CD4-positive, alpha-beta T cell treated with Interleukin-6 at 100 ng/mL for 8 hours (primary cell): ENCODE data around the gene RTL9.

ENCODE experiments used
- DNase-seq: peaks from one replicate; pipeline ENCODE4 v3.0.0-alpha.2; 2020; ENCODE audit warnings: mixed read lengths, low spot score

Gene RTL9

DNA sequence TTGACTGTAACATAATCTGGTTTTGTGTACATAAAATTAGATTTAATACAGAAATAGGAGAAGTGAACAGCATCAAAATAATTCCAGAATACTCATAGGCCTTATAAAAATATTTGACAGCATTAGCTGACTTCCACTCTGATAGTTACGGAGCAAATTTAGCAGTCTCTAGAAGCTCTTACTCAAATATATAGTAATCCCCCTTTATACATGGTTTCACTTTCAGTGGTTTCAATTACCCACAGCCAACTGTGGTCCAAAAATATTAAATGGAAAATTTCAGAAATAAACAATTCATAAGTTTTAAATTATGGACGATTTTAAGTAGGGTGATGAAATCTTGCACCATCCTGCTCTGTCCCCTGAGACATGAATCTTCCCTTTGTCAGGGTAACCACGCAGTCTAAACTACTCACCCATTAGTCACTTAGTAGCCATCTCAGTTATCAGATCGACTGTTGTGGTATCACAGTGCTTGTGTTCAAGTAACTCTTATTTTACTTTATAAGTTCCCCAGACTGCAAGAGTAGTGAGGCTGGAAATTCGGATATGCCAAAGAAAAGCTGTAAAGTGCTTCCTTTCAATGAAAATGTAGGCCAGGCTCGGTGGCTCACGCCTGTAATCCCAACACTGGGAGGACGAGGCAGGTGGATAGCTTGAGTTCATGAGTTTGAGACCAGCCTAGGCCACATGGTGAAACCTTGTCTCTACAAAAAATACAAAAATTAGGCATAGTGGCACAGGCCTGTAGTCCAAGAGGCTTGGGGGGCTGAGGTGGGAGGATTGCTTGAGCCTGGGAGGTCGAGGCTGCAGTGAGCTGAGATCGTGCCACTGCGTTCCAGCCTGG lies 17.2 kb upstream of the RTL9 start:
- no peak for DNase-seq

DNA sequence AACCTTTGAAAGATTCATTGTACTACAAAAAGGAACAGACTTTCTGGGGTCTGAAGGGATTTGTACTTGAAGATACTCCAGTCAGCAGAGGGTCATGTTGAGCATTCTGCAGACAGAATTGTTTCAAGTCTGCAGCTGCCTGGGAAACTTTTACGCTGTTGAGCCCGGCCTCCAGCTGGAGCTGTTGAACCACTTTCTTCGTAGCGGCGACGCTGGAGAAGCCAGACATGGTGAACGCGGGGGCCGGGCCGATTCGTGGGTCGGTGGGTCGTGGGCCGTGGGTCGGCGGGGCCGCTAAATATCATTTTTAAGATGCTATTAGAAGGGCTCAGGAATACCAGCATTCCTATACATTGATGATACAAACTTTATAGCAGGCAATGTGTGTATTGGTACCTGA lies 12.0 kb upstream of the RTL9 start:
- DNase-seq = no peak

DNA sequence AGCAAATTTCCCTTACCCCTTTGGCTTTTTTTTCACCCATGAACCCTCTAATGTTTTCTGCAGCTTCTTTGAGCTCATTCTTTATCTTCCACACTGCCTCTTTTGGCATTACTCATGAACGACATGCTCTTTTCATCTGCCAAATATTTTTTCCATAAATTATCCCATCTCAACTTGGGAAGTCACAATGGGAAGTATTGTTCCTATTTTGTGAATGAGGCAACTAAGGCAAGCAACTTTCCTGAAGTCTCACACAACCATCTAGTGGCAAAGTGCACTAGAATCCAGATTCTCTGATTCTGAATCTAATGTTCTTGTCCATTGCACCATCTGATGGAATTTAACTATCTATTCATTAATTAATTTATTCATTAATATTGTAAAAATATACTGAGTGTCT lies 625 bp downstream of the RTL9 start:
- no peak for DNase-seq

DNA sequence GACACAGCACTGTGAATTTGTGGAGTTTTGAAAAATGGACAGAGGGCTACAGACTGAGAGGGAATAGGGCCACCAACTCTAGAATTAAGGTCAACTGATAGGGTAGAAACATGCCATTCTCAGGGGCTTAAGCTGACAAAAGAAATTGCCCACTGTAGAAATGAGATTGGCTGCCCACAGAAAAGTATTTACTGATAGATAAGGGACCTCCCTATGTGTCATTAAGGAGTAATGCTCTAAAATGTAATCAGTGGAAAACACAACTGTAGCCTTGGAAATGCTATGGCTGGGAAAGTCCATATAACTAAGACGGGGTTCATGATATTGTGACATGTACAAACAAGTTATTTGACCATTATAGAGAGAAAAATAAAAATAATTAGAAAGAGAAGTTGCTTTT lies 4.6 kb downstream of the RTL9 start:
- DNase-seq = no peak

DNA sequence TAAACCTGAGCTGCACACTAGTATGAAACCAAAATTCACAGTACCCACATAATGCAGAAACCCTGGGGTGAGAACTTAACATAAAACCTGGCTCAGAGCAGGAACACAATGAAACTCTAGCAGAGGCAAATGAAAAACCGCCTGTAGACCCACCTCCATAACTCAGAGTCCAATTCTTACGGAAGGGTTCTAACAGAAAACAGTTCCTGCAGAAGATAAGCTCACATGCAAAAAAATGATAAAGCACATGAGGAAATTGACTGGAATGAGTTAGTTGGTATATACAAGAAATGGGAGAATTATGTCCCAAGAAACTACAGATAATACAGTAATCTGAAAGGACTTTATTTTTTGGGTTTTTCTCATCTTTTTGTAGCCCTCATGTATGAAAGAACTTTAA lies 14.7 kb downstream of the RTL9 start:
- DNase-seq = no peak

DNA sequence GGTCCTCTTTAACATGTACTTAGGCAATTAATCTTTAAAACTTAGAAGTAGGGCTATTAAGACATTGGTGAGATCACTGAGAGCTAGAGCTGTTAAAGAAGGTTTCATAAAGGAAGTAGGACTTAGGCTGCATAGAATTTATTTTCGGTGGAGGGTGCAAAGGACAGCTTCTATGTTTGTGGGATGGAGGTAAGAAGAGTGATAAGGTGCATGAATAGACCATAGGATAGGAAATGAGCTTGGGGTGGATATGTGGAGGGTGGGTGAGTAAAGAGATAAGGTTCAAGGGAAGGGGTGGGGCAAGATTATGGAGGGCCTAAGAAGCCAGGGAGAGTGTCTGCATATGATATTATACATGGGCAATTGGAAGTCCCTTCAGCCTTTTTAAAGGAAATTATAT lies 15.9 kb downstream of the RTL9 start:
- no peak for DNase-seq

DNA sequence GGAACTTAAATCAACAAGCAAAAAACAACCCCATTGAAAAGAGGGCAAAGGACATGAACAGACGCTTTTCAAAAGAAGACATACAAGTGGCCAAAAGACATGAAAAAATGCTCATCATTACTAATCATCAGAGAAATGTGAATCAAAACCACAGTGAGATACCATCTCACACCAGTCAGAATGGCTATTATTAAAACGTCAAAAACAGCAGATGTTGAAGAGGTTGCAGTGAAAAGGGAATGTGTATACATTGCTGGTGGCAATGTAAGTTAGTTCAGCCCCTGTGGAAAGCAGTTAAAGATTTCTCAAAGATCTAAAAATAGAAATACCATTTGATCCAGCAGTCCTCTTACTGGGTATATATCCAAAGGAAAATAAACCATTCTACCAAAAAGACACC lies 22.6 kb downstream of the RTL9 start:
- no peak for DNase-seq

DNA sequence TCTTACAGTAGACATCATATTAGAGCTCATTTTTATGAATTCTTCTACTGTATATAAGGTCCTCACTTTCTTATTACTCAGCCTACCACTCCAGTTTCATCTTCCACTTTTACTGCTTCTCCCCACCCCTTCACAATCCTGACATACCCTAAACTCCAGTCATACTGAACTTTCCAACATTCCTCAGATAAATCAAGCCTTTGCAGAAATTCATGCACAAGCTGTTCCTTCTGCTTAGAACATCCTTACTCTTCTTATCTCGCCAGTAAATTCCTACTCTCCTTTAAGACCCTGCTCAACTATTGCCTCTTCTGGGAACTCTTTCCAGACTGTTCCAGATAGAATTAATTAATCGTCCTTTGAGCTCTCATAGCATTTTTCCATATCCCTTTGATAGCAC lies 24.8 kb downstream of the RTL9 start:
- no peak for DNase-seq

DNA sequence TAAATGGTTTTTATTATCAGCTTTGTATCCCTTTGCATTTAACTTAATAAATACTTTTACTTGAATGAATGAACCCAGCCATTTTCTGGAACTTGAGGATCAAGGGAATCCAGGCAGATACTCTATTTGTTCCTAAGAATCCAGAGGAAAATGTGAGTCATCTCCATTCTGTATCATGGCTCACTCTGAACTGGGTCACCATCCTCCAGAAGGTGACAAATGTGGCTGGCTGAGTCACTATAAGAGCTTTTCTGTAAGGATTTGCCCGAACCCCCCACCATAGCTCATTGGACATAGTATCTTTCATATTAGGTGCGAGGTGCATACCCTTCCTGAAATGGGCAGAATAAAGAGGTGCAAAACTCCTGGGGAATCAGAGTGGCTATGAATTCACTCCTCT lies 25.8 kb downstream of the RTL9 start:
- no peak for DNase-seq

DNA sequence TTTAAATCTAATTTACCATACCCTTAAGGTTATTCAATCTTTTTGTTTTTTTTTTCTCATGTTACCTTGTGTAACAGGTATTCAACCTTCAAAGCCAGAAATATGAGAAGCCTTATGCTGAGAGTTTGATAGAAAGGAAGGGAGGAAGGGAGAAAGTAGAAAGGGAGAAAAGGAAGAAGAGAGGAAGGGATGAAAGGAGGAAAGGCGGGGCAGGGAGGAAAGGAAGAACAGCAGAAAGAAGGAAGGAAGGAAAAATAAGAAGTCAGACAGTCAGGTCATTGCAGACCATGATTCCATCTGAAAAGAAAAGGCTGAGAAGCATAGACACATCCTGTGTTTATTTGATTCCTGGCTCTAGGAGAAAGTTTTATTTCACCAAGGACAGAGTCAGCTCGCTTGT lies 30.9 kb downstream of the RTL9 start:
- no peak for DNase-seq

DNA sequence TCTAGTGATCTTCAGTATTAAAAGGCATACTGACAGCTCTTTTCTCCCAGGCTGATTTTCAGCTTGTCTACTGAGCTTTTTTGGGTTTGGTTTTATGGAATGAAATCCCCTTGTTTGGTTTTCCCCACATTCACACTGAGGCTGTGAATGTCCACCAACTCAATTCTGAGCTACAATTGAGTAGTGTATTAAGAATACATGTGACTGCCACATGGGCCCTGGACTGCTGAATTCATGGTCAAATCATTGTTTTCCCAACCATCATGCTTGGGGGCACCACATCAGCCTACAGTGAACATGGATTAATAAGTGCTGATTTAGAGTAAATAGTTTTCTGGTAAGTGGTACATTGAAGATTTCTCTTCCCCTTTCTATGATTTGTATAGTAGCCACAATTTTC lies 32.4 kb downstream of the RTL9 start:
- no peak for DNase-seq

DNA sequence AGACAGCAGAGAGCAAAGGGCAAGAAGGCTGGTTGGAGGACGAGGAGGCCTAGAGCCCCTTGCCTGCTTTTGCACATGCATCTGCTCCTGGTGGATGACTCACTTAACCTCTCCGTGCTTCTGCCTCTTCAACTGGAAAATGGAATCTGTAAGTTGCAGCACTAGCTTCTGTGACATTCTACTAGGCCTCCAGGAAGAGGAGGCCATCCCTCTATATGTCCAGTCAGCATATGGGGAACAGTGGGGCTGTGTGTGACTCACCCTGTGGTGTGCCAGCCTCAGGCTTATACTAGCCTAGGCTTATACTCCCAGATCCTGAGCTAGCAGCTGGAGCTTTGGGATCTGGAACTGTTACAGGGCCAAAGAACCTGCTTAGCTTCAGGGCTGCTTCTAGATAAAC lies 36.0 kb downstream of the RTL9 start:
- DNase-seq = no peak

DNA sequence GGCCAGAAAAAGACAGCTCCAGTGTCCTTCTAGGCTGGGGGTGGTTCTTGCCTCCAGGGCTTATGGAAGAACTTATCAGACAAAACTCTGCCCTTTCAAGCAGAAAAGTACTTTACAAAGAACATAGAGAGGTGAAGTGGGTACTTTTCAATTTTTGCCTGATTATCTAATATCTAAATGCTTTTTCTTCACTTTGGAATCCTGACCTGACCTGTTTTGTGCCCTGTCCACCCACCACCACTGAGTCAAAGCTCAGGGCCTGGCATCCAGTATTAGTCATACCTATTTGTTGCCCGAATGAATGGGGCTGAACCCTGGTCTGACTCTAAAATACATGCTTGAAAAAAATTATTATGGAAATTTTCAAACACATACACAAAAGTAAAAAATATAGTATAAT lies 37.2 kb downstream of the RTL9 start:
- no peak for DNase-seq

DNA sequence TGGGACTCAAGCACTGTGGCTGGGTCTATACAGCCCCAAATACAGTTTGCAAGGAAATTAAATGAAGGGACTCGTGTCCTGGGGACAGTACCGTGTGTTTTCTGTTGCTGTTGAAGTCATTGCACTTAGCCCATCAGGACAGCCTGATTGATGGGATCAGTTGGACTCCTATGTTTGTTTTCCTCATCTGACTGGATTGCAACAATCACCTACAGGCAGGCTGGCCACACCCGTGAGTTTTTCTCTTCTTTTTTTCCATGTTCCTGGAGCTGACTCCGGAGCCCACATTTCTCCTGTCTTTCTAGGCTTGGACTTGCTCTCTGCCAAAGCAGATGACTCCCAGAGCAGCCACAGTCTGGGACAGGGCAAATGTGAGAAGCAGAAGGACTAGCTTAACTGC lies 38.1 kb downstream of the RTL9 start:
- DNase-seq = no peak

DNA sequence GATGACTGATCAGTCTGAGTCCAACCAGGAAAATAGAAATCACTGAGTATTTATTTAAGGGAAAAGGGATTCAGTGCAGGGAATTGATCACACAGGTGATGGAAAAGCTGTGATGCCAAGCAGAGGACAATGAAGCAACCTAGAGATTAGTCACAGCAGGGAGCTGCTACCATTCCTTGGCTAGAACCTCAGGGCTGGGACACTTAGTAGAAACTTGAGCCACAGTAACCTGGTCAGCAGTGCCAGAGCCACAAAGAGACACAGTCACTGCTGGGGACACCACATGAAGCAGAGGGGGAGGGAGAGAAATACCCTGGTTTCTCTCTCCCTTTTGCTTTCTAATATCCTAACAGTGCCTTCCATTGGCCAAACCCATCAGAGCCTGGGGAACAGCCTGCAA lies 38.7 kb downstream of the RTL9 start:
- DNase-seq = no peak

DNA sequence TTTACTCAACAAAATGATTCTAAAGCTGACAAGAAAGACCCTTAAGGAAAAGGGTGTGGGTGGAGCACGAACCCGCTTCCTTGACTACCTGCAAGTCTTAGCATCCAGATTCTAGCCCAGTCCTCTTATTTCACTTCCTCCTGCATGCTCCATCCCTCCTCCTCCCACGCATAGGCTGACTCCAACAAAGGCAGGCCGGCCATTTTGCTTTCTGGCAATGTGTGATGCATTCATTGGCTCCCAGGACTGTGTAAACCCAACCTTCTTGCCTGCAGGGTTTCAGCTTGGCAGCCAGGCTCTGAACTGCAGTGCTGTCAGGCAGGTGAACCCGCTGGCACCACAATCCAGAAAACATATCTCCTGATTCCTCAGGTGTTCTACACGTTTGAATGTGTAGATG lies 39.3 kb downstream of the RTL9 start:
- DNase-seq = no peak

DNA sequence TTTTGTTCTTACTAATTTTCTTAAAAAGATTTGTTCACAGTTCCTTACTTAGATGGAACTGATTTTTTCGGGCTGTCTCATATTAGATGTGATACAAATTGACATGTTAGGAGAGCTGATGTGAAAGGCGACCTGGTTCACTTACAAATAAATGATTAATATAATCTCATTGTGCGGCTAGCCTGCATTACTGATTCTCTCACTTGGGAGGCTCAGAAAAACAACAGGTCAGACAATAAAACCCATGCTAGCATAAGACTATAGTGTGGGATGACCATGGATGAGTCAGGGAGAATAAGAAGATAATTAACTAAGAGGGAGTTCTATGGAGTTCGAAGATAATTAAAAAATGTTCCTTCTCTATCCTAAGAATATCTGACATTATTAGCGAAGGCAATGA lies 40.8 kb downstream of the RTL9 start:
- DNase-seq = no peak

DNA sequence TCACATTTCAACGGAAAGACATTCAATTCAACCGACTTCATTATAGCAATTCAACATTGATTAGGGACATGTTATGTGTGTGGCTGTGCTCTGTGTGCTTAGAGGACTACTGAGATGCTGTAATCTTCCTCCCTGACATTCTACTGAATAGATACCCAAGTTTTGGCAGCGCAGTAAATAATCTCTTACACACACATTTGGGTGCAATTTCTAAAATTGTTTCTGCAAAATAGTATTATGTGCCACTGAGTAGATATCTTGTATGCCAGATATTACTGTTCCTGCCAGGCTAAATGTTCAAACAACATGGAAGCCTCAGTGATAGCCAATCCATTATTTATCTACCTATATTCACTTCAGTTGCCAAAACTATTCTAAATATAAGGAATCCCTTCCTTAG lies 41.3 kb downstream of the RTL9 start:
- no peak for DNase-seq

DNA sequence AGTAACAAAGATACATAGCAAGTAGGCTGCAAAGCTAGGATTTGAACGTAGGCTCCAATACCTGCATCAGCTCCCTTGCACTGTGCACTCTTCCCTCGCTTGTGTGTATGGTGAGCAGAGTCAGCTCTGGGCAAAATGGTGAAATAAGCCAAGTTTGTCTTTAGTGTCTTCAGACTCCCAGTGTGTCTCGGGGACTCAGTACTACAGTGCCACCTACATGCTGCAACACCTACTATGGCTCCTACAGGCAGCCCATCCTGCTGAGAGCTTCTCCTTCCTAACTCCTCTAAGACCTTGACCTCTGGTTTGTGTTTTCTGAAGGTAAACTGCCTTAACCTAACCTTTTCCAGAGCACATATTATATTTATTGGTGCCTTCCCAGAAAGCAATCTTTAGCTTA lies 42.5 kb downstream of the RTL9 start:
- DNase-seq = no peak

DNA sequence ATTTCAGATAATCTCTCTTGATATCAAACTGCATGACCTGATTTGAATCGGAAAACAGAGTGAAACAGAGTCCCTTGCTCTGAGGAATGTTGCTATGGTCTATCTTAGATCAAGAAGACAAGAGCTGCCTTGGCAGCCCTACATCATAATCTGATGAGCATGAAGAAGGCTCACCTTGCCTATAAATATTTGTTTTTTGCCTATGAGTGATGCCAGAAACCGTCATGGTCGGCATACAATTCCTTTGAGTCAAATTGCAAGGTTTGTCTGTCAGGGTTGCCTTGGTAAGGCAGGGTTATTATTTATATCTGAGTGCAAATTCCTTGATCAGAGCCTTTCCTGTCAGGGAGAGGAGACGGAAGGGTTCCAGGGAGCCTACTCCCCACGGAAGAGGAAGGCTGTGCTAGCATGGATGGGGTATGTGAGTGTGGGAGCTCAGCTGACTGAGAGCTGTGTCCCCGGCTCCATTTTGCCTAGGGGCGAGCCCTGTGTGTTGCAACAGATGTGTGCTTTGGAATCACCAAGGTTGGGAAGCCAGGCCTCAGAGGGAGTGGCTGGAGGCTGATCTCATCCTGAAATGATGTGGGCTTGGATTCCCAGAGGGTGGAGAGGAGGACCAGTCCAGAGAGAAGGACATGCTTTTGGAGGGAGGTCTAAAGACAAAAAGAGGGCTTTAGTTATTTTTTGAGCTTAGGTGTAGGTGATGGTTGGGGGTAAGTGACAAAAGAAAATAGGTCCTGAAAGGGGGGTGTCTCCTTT lies 43.6 kb downstream of the RTL9 start:
- DNase-seq = no peak

DNA sequence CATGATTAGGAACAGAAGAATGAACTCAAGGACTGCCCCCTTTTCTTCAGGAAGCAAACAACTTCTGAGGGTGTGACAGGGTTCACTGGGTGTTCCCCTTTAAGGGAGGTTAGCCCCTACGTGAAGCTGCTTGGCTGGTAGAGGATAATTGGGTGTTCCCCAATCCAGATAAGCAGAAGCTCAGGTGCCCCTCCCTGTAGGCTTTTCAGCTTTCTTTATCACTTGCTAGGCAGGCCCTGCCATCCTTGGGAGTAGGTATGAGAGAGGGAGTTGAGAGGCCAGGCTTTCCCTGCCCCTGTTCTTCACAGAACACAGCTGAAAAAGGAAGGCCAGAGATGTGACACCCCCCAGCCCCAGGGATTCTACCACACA lies 44.2 kb downstream of the RTL9 start:
- no peak for DNase-seq

DNA sequence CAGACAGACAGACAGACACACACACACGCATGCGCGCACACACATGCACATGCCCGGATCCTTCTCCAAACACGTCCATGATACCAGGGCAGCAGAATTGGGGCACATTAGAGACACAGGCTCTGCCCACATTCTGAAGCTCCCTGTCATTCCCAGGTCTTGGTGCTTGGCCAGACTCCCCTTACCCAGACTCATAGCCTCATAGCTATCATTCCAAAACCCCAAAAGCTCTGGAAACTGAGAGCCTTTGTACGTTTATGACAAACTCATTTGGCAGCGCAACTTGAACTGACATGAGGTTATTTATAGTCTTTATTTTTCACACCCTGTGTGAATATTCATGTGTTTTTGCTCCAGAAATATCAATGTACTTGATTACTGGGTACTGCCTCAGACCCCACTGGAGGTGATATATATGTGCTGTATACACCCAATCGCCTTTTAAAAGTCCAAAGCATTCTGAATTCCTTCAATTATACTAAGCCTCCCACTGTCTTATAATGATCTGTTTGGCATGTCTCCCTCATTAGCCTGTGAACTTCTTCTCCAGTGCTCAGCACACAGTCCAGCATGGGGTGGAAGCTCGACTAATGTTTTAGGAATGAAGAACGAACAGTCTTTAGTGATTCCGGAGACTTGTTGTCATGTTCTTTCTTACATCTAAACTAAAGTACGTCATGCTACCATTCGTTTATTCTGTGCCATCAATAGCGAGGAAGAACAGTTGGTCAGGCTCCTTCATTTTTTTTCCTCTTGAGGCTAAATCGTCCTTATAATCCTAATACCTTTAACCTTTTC lies 45.0 kb downstream of the RTL9 start:
- DNase-seq = no peak

DNA sequence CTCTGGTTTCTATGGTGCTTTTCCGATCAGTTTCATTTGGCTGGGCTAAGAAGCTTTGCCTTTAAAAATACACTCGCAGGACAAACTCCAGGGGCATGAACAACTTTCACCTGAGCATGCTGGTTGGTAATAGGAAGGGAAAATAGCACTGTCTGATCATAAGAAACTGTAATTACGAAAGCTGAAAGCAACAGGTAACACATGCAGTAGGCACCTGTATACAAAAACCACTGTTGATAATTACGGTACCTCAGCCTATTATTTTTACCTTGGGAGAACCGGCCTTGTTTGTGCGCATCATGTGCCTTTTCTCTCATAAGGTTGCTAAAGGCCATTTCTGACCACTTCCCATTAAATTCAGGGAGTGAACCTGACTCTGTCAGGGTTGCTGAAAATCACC lies 45.7 kb downstream of the RTL9 start:
- no peak for DNase-seq
